ENCODE results near the gene AP1M1.

- TF ChIP-seq CTCF (IDR thresholded peaks at IDR 0.05) (peak in 1 of 6 experiments; percentile 14), POLR2A (IDR thresholded peaks at IDR 0.05) (no peak)
These were observed 12.0 kb upstream of the AP1M1 start for GRCh38 chr19:16185768-16186123.

Measured in thyroid gland (tissue), 4 donors.